Right ventricle myocardium superior (tissue), 1 donor: ENCODE results near the gene ABCC3. TPM values are rescaled to one million over a fixed set of nuclear protein-coding genes. Genes with fewer than 3 reads are reported as not detected.

Experiments
- ATAC-seq: fragments of 200-7000 bp; cut with Tn5 transposase; one replicate; pipeline ENCODE4 v1.9.1; 2020; ENCODE audit warnings: mild to moderate bottlenecking; ENCODE audit not compliant: poor library complexity
- DNase-seq: peaks from one replicate; pipeline ENCODE4 v3.0.0-alpha.2; 2020
- intact Hi-C: fragments of 100-400 bp; cut with DNase I; formaldehyde crosslinking; loops from one replicate; pipeline ENCODE4 v1.11.2; 2022
- total RNA-seq: library from RNA; stranded (reverse); fragmentation: NEBNext Ultra II Directional; extraction: Animal tissue kit (Norgen Biotek cat#: 25700); gene quantifications from one replicate; pipeline ENCODE4 v1.2.1, GENCODE V29; 2021
- donor health status: DM: no; HTN: yes; CAD: no; lungs with severe emphysema.

Gene ABCC3
- total RNA-seq, 1 donor from 2014 or later = 0.43 TPM

DNA sequence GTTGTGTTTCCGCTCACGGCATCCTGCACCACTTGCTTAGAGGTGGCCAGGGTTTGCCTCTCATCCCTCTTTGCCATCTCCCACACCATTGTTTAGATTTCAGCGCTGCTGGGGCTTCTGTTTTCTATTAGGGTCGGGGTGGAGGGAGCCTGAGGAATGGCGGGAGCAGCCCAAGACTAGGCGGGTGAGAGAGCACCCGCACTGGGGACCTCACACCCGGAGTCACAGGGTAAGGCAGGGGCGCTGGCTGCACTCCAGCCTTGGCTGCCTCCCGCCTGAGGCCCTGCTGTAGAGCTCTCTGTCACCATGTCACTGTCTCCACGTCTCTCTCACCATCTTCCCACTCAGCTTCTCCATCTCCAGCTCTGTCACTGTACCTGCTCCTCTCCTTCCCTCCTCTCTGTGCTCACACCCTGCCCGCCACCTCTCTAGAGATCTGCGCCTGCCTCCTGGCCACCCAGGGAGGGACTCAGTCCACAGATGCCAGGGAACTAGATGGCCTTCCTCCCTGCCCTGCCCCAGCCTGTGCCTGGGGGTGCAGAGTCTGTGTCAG lies 32.8 kb upstream of the ABCC3 start:
- ATAC-seq (no peak), DNase-seq (no peak)
- intact Hi-C loops = no loop called here

DNA sequence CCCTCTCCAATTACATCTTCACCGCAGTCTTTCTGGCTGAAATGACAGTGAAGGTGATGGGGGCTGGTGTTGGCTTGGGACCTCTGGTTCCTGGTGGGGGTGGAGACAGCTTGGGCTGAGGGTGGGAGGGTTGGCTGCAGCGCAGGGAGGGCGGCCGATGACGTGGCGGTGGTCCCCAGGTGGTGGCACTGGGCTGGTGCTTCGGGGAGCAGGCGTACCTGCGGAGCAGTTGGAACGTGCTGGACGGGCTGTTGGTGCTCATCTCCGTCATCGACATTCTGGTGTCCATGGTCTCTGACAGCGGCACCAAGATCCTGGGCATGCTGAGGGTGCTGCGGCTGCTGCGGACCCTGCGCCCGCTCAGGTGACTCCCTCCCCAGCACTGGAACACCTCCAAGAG lies 31.8 kb upstream of the ABCC3 start:
- ATAC-seq = no peak
- intact Hi-C loops = no loop called here
- no peak for DNase-seq

DNA sequence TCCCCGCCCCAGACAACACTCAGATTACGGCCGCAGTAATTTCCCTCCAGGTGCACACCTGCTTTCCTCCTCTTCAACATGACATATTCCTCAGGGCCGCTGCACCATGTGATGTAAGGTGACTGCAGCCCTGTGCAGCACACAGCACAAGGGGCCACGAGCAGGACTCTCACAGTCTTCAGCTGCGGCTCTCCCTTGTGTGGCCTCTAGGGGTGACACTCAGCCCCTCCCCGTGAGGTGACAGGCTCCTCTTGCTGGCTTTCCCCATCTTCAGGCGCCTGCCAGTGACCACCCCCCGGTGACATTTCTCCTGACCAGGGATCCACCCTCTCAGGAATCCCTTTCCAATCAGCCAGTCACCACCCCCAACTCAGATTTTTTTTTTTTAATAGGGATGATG lies 31.3 kb upstream of the ABCC3 start:
- intact Hi-C loops = no loop called here
- ATAC-seq = no peak
- no peak for DNase-seq

DNA sequence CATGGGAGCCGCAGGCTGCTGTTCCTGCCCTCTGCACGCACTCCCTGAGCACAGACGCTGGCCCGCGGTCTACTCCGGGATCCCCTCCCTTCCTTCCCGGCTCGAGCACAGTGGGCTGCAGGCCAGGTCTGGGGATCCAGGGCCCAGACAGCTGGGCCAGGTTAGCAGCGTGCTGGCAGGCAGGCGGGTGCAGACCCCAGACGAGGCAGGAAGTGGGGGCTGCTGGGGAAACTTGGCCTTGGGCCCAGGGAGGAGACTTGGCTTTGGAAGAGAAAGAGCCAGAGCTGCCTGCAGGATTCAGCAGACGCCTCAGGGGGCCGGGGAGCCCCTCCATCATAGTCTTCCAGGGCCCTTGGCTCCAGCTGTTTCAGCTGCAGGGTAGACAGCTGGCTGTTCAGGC lies 30.2 kb upstream of the ABCC3 start:
- peak; percentile 88 for DNase-seq
- intact Hi-C loops = no loop called here
- ATAC-seq = peak; percentile 91

DNA sequence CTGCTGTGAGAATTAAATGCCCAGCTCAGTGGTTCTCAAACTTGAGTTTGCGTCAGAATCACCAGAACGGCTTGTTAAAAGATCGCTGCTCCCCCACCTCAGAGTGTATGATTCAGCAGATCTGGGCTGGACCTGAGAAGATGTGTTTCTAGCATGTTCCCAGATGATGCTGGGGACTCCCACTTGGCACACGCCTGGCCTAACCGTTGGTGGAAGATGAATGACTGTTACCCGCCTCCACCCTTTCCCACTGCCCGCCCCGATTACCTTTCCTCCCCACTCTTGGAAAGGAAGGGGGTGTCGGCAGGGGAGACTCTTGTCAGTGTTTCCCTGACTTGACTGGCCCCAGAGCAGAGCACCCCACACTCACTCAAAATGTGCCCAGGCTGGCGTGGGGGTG lies 29.3 kb upstream of the ABCC3 start:
- ATAC-seq (no peak), DNase-seq (no peak)
- intact Hi-C loops = no loop called here

DNA sequence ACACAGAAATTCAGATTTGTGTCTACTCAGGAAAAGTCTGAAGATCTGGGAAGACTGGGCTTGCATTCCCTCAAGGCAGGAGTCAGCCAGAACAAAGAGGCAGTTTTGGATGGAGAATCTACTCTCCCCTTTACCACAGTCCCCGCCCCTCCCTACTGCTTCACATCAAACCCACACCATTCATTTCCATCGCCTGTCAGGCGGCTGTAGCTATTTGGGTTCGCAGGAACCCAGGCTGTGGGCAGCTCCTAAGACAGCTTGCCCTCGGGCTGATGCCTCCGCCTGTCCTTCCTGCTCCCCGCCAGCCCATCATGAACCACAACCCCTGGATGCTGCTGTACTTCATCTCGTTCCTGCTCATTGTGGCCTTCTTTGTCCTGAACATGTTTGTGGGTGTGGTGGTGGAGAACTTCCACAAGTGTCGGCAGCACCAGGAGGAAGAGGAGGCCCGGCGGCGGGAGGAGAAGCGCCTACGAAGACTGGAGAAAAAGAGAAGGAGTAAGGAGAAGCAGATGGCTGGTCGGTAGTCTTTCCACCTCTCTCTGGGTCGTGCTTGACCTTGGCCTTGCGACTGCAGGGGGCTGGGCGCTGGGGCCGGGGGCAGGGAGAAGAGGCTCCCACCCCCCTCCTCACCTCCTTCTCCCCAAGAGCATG lies 27.0 kb upstream of the ABCC3 start:
- intact Hi-C loops = no loop called here
- ATAC-seq (no peak), DNase-seq (no peak)

DNA sequence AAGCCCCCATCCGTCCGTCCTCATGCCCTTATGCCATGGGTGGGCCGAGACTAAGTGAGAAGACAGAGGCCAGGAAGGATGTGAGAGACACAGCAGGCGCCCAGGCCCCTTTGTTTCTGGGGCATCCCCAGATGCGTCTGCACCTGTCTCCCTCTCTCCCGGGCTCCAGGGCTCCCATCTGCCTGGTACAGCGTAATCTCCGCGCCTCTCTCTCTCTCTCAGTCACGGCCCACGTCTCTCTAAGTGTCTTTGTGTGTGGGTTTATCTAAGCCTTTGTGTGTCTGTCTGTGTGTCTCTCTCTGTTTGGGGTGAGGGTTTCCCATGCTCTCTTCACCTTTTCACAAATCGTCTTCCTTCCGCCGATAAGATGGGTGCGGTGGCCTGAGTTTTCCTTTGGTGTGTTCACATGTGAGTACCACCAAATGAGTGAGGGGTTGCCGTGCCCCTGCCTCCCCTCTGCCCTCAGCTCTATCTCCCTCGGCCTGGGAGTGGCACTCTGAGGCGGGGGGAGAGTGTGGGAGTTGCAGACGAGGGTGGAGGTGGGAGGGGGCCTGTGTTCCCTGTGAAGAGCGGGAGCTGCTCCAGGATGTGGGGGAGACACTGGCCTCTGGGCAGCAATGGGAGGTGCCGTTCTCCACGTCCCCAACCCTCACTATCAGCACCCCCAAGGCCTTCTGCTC lies 25.8 kb upstream of the ABCC3 start:
- DNase-seq (no peak), ATAC-seq (no peak)
- intact Hi-C loops = no loop called here

DNA sequence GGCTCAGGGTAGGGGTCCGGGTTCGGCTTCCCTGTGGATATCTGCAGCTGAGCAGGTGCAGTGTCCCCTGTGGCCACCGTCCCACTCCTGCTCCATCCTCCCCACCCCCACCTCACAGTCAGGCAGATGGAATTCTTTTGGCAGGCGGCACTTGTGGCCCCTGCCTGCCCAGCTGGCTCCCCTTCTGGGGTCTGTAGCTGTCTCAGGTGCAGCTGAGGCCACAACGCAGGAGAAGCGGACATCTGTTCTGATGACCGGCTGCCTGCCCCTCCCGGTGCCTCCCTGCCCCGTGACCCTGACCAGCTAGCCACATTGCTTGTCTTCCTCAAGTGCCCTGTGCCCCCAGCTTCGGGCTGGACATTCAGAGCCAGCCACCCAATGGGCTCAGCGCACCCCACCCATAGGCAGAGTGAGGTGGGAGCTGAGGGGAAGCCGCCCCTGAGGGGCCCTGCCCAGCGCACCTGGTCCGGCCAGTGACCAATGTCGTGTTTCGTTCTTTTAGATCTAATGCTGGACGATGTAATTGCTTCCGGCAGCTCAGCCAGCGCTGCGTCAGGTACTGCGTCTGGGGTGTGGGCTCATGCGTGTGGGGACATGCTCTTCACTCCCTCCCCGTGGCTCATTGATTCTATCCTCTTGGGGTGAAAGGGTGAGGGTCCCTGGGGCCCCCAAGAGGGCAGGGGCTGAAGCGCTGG lies 25.2 kb upstream of the ABCC3 start:
- intact Hi-C loops = loop anchor here (5.0 kb wide), 1 partner anchor 62 kb away; the partner anchor contains the start of gene SPATA20
- no peak for ATAC-seq

DNA sequence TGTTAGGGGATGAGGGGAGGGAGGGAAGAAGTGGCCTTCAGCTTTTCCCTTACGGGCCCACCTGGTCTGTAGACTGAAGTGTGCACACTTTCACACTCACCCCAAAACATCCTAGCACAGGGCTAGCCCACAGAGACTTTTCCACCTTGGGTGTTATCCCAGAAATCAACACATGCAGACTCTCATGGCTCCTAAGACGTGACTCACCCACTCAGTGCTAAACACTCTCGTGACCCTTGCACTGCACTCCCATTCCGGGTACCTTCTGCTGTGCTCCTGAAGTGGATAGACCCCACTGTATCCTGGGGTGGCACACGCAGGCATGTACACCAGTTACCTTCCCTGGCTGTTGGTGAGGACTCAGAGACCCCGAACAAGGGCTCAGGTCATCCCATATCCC lies 23.0 kb upstream of the ABCC3 start:
- intact Hi-C loops = loop anchor here (5.0 kb wide), 1 partner anchor 64 kb away; the partner anchor contains the start of gene SPATA20
- ATAC-seq (no peak), DNase-seq (no peak)

More for the DNA sequence above, 25.2 kb upstream of the ABCC3 start:
- DNase-seq = no peak

DNA sequence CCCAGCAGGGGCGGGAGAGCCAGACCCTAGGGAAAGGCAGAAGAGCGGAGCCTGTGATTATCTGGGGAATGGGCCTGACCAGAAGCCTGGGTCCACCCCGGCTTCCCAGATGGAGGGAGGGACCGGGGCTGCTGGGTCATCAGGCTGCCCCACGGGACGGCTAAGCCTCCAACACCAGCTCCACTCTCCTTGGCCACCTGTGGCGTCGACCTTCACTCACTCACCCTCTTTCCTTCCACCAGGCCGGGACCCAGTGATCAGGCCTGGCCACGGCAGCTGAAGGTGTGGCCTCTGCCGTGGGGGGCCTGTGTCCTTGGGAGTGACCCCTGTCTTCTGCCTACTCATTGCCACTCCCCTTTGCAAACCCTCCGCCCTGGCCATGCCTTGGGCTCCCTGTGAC lies 22.4 kb upstream of the ABCC3 start:
- ATAC-seq (no peak), DNase-seq (no peak)
- intact Hi-C loops = loop anchor here (5.0 kb wide), 1 partner anchor 65 kb away; the partner anchor contains the start of gene SPATA20

DNA sequence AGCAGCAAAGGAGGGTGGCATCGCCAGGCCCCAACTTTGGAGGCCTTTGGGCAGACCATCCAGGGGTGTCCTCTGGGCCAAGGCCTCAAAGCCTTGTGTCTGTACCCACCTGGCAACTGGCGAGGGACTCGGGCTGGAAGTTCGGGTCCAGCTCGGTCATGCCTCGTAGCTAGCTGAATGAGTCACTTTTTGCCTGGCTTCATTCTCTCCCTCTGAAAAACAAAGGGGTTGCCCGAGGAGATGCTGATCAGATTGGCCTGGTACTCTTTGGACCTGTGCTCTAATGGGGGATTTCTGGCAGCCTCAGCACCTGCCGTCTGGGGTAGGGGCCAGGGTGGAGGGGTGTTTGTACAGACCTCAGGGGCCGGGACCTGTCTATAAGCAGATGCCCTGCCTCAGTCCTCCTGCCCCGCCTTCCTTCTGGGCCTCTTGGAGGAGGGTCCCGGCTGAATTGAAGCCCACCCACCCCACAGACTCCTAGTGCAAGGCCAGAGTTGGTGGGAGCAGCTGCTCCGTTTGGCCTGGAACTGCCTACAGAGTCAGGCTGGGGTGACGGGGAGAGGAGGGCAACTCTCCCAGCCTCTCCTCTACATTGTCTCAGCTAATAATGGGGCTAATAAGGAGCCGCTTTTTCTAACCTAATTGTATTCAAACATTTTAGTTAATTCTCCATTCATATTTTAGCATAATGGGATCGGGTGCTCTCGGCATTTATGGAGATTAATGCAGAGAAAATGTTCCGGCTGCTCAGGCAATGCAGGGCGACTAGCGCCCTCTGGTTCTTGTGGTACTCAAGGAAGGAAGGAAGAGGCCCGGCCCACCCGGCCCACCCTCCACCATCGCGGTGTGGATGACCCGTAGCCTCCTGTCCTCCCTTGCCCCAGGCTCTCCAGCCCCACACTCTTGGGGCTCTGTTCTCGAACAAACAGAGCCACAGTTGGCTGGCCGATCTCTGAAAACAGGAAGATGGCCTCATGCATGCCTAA lies 21.4 kb upstream of the ABCC3 start:
- ATAC-seq (peak; percentile 52), DNase-seq (no peak)
- intact Hi-C loops = loop anchor here (5.0 kb wide), 1 partner anchor 66 kb away; the partner anchor contains the start of gene SPATA20

DNA sequence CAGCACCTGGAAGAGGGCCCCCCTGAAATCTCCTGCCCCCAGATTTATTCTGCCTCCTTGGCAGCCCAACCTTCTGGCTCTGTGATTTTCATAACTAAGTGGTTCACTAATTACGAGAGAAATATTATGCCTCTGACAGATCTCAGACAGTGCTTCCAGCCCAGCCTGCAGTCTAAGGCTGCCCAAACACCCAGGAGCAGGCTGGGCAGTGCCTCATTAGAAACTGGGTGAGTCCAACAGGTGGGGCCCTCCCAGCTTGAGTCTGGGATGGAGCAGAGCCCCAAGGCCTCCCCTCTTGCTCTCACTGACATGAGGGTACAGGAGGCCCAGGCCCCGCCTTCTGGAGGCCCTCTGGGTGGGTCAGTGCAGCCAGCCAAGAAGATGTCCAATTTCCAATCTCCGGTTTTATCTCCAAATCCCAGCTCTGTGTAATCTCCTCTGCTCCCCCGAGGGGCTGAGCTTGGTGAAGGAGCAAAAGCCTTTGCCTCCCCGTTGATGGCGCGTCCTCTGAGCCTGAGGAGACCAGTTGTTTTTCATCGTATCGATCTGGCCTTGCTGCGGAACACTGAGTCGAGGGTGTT lies 20.1 kb upstream of the ABCC3 start:
- intact Hi-C loops = loop anchor here (5.0 kb wide), 1 partner anchor 67 kb away; the partner anchor contains the start of gene SPATA20
- ATAC-seq (no peak), DNase-seq (no peak)

DNA sequence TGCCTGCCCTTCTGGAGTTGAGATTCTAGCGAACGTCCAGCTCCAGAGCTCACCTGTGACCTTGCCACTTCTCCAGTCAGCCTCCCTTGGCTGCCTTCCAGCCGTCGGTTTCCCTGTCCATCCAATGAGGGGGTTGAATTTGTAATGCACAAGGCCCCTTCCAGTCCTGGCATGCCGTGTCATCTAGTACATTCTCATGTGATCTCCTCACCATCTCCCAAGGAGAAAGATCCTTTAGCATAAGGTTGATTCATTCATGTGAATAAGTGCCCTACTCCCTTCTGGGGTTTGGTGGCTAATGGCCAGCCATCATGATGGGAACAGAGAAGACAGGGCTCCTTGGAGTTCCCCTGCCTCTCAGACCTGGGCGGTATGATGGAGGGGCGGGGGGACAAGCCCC lies 18.9 kb upstream of the ABCC3 start:
- intact Hi-C loops = no loop called here
- no peak for ATAC-seq
- no peak for DNase-seq

DNA sequence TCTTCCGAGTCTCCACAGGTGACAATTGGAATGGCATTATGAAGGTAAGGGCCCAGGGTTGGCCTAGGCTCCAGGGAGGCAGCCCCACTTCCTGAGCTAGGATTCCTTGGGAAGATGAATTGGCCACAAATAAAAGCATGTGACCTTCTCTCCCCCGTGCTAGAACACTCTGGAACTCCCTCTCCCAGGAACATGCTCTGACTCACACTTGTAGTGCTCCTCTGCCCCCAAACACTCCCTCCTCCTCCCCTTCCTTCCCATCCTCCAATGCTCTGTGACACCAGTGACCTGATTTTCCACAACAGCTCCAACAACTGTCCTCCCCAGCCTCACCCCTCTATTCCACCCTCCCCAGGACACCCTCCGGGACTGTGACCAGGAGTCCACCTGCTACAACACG lies 16.4 kb upstream of the ABCC3 start:
- ATAC-seq = no peak
- intact Hi-C loops = no loop called here

DNA sequence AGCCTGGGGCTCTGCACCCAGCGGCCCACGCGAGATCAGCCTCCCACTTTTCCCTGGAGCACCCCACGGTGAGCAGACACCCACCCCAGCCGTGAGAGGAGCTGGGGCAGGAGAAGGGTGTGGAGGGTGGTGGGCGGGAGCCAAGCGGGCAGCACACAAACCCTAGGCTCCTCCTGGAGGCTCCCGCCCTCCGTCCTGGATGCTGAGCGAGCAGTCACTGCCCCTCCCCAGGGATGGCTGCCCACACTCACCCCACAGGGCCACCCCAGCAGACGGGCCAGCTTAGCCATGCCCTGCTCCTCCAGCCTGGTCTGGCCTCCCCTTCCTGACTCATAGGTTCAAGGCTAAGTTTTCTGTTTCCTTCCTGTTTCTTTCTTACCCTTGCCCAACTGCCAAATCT lies 15.7 kb upstream of the ABCC3 start:
- intact Hi-C loops = no loop called here
- ATAC-seq (no peak), DNase-seq (no peak)

More for the DNA sequence above, 16.4 kb upstream of the ABCC3 start:
- DNase-seq = no peak

DNA sequence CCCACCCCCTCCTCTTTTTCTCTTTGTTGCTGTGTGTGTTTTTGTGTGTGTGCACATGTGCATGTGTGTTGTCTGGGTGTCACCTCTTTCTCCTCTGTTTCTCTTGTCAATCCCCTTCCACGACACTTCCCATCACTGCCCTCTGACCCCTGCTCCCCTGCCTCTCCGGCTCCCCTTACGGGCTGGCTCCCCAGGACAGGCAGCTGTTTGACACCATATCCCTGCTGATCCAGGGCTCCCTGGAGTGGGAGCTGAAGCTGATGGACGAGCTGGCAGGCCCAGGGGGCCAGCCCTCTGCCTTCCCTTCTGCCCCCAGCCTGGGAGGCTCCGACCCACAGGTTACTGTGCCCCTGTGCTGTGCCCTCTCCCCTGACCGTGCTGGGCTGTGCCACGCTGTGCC lies 15.2 kb upstream of the ABCC3 start:
- ATAC-seq (no peak), DNase-seq (no peak)
- intact Hi-C loops = no loop called here

DNA sequence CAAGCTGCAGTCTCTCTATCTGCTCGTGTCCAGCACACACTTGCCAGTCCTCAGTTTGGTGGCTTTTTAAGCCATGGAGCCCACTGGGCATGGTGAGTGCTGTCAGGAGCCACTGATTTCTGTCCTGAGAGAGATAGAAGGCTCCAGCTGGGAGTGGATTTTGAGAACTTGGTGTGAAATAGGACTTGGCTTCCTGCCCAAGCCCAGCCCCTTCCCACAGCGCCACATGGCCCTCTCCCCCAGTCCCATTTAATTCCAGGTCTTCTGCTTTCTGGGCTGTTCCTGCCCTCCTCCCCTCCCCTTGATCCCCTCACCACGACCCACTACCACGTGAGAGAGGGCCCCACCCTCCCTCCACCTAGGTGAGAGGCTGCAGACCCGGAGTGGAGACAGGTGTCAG lies 14.4 kb upstream of the ABCC3 start:
- intact Hi-C loops = loop anchor here (5.0 kb wide), 1 partner anchor 138 kb away; no protein-coding TSS in a partner anchor
- ATAC-seq (no peak), DNase-seq (no peak)

DNA sequence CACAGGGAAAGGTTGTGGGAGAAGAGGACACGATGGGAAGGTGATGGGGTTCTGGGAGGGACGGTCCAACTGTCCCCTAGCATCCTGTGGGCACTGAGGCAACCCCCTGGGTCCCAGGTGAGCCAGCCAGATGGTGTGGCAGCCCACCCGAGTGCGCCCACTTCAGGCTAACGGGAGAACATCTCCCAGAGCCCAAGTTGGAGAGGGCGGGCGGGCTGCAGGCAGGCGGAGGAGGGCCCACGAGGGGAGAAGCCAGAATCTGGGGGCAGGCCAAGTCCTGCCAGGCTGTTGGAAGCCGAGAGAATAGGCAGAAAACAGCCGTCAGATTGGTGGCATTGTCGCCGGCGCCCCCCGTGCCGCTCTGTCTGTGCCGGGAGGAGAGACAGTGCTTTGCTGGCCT lies 13.8 kb upstream of the ABCC3 start:
- DNase-seq = no peak
- ATAC-seq = no peak
- intact Hi-C loops = loop anchor here (5.0 kb wide), 1 partner anchor 139 kb away; no protein-coding TSS in a partner anchor
